ENCODE results near the gene RAB44.

- TF ChIP-seq SP1 (IDR thresholded peaks at IDR 0.05; ENCODE audit: low read depth): no peak
- TF ChIP-seq CTCF (IDR thresholded peaks at IDR 0.05 in 2 of 3, conservative IDR thresholded peaks at IDR 0.05 in 1 of 3; ENCODE audit: borderline replicate concordance in 1 of 3, insufficient read depth in 1 of 3, low read depth in 2 of 3, low read length in 2 of 3): no peak
- TF ChIP-seq EGR1 (IDR thresholded peaks at IDR 0.05; ENCODE audit: low read depth): no peak
- no peak for TF ChIP-seq POLR2A (IDR thresholded peaks at IDR 0.05; ENCODE audit: borderline replicate concordance, extremely low read depth, insufficient read depth, insufficient read length)
- TF ChIP-seq REST (IDR thresholded peaks at IDR 0.05; ENCODE audit: low read depth): no peak
- no peak for TF ChIP-seq ZFX (IDR thresholded peaks at IDR 0.05)
- TF ChIP-seq EZH2 (IDR thresholded peaks at IDR 0.05): no peak
- no peak for TF ChIP-seq MAX (IDR thresholded peaks at IDR 0.05)
- TF ChIP-seq TCF7L2 (IDR thresholded peaks at IDR 0.05; ENCODE audit: borderline replicate concordance, extremely low read depth, insufficient read depth, insufficient read length): no peak
Measured at GRCh38 chr6:36728289-36729160, 30.9 kb downstream of the RAB44 start.

All from HCT116 (cell line).